ENCODE data around the gene UFSP1.

The UFSP1 gene

DNA sequence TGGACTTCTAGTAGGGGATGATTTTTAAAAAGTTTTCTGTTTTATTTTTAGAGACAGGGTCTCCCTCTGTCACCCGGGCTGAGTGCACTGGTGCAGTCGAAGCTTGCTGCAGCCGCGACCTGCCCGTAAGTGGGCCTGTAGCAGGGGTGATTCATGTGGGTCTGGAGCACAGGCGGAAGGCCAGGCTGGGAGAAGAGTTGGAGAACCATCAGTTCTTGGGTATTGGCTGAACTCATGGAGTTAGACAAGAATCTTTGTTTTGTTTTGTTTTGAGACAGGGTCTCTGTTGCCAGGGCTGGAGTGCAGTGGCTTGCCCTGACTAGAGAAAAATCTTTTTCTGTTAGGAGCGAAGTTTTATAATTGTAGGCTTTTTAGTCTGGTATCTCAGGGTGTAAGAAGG, 8.9 kb downstream of the UFSP1 start:
- no peak for DNase-seq

DNA sequence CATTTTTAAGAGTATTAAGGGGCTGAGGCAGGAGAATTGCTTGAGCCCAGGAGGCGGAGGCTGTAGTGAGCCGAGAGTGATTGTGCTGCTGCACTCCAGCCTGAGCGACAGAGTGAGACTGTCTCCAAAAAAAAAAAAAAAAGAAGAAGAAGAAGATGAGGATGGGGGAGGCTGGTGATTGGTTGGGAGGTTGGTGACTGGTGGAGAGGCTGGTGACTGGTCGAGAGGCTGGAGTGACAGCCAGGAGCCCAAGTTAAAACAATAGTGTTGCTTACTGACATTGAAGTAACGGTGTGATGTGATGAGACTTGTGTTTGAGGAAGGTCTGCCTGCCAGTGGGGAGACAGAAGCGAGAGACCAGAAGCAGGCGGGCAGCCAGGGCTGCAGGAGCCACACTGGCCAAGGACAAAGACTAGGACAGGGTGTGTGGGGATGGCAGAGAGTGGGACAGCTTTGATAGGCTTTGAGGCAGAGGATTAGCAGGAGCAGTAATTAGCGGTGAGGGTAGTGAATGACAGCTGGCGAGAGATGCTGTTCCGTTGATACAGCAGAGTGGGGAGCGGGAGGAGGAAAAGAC, 9.7 kb downstream of the UFSP1 start:
- no peak for DNase-seq

- DNase-seq = no peak
Observed at GRCh38 chr7:100878685-100879084, 10.8 kb downstream of the UFSP1 start.

- DNase-seq = no peak
Observed at GRCh38 chr7:100878013-100878412, 11.5 kb downstream of the UFSP1 start.

DNA sequence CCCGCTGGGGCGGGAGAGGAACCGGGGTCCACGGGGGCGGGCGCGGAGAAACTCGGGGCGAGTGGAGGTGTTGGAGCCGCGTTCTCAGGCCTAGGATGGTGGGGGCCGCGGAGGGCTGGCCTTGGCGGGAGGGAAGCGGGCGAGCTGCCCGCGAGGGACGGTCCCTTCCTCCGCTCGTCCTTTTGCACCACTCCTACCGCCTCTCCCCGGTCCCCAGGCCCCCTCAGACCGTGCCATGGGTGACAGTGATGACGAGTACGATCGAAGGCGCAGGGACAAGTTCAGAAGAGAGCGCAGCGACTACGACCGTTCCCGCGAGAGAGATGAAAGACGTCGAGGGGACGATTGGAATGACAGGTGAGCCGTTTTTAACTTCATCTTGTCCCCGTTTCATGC, 14.2 kb downstream of the UFSP1 start:
- DNase-seq = peak in 2 of 4 experiments; percentile 40 to 58

DNA sequence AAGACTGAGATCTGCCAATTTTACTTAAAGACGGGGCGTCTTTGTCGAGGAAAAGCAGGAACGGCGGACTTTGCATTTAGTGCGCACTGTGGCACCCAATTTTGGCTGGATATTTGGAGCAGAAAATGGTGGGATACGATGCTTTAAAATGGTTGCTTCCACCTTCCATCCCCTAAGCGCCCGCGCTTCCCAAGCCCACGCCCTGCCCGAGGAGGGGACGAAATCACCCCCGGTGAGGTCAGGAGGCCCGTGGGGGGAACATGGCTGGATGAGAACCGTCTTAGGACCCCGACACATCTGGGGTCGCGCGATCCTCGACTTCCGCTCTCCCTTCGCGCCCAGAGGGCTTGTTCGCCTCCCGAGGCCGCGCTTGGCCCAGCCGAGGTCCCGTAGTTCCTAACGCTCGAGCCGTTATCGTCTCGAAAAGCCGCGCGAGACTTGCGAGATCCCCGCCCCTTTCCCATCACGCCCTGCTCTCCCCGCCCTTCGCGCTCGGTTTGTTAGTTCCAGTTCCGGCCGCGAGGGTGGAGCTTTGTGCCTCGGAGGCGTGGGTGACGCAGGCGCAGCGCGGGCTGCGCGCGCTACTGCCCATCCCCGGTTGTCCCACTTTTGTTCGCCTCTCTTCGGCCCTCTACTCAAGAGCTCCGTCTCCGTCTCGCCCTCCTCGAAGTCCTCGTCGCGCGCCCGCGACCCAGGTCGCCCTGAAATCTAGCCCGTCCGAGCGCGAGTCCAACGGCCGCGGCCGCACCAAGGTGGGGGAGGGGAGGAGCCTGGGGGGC, 14.7 kb downstream of the UFSP1 start, which contains the start of gene SRRT:
Gene SRRT (plus strand): TSS at position 527 of the 779 bp plus-strand sequence. CDS start 488 bp downstream, outside the sequence.
- peak; percentile 95 to 98 (median 96) for DNase-seq

DNA sequence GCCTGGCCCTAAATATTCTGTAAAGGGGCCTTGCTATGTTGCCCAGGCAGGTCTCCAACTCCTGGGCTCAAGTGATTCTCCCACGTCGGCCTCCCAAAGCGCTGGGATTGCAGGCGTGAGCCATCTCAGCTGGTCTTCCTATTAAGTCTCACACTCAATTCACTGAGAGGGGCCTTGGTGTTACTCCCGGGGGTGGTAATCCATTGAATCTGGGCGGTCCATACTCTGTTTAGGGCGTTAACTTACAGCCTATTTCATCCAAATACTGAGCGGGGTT, 15.3 kb downstream of the UFSP1 start:
- DNase-seq = no peak

GRCh38 chr7:100873599-100874299, 15.8 kb downstream of the UFSP1 start:
- DNase-seq = no peak

DNA sequence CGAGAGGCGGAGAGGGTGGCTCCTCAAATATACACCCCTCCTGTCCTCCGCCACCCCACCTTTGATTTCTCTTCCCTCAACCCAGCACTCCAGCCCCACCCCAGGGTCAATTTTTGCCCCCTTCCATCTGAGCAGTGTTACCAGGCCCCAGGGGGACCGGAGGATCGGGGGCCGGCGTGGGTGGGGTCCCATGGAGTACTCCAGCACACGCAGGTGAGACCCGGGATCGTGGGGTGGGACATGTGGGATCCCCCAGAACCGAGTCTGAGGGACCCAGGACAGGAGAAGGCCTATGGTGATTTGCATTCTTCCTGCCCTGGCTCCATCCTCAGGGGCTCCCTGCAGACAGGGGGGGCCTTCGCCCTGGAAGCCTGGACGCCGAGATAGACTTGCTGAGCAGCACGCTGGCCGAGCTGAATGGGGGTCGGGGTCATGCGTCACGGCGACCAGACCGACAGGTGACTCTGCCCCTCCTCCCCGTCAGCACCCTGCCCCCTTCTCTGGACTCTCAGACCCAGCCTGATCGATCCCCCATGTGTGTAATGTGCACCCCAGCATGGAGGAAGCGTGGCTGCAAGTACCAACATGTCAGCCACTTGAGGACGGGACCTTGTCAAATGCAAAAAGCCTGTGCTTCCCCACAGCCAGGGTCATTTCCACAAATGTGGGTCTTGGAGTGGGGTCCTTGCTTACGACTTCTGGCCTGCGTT, 21.6 kb downstream of the UFSP1 start:
- no peak for DNase-seq

- peak in 3 of 4 experiments; percentile 20 to 34 (median 22) for DNase-seq
Observed at GRCh38 chr7:100867040-100867775, 22.3 kb downstream of the UFSP1 start, which contains the start of gene TRIP6. TSS of gene TRIP6 (plus strand) at chr7:100867387. CDS start at chr7:100867498, 111 bp downstream.

- DNase-seq = no peak
Observed at GRCh38 chr7:100866729-100867039, 22.8 kb downstream of the UFSP1 start.

DNA sequence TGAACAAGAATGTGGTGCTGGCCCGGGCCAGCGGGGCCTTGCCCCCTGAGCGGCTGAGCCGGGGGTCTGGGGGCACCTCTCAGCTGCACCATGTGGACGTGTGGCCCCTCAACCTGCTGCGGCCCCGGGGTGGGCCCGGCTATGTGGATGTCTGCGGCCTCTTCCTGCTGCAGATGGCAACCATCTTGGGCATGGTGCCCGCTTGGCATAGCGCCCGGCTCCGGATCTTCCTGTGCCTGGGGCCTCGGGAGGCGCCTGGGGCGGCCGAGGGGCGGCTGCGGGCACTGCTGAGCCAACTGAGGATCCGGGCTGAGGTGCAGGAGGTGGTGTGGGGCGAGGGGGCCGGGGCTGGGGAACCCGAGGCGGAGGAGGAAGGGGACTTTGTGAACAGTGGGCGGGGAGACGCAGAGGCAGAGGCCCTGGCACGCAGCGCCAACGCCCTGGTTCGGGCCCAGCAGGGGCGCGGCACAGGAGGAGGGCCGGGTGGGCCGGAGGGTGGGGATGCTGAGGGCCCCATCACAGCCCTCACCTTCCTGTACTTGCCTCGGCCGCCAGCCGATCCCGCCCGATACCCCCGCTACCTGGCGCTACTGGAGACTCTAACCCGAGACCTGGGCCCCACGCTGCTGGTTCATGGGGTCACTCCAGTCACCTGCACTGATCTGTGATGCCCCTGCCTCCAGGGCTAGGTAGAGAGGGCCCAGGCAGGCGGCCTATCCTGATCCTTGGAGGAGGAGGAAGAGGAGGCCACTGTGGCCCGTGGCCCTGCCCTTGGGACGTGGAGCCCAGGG, 23.4 kb downstream of the UFSP1 start:
- DNase-seq = peak in 1 of 4 experiments; percentile 51

GRCh38 chr7:100865372-100865911, 24.1 kb downstream of the UFSP1 start:
- no peak for DNase-seq

- DNase-seq = no peak
Observed at GRCh38 chr7:100864263-100864845, 25.2 kb downstream of the UFSP1 start.

DNA sequence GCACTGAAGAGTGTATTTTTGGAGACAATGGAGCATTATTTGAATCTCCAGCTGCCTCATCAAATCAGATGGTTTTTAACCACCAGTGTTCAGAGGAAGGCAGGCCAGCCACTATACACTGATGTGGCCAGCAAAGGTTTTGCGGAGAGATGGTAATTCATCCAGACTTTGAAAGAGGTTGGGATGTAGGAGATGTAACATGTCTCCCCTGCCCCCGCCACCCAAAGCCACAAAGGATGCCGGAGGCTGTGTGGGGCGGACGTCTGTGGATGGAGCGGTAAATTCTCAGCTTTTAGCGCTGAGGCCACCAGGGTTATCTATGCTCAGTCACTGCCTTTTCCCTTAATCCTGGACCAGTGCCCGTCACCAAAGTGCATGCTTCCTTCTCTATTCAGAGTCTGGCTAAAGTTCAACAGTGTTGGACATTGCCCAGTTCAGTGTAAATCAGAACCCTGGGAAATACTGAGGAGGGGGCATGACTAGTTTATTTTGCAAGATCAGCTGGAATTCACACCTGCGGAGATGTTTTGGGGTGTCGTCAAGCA, 26.0 kb downstream of the UFSP1 start:
- DNase-seq = no peak

DNA sequence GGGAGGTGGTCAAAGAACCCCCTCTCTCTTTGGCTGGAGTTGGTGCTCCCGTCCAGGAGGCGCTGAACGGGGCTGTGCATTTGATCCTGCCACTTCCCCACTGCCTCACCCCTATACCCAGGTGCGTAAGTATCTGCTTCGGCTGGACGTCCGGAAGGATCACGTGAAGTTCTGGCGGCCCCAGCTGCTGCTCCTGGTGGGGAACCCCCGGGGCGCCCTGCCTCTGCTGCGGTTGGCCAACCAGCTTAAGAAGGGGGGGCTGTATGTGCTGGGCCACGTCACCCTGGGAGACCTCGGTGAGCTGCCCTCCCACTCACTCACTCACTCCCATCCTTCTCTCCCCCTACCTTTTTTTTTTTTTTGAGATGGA, 27.9 kb downstream of the UFSP1 start:
- DNase-seq = no peak

GRCh38 chr7:100860702-100861615, 28.6 kb downstream of the UFSP1 start:
- DNase-seq = no peak

- no peak for DNase-seq
Observed at GRCh38 chr7:100859856-100860255, 29.7 kb downstream of the UFSP1 start.

GRCh38 chr7:100856871-100857282, 32.6 kb downstream of the UFSP1 start:
- no peak for DNase-seq

DNA sequence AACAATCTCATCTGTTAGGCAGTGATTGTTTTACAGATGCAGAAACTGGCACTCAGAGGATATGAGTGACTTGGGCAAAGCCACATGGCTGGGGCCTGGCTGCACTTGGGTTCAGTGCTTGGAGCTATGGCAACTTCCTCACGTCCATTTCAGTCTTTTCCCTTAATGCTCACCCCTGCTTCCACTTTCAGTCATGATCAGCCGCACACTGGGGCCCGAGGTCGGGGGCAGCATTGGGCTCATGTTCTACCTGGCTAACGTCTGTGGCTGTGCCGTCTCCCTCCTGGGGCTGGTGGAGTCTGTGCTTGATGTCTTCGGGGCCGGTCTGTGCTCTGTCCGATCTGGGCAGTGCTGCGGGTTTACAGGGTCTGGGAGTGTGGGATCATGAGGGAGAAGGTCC, 34.0 kb downstream of the UFSP1 start:
- DNase-seq = no peak
